NCI-H1092 (cell line): ENCODE results near the gene JMJD6.

Experiments used
- DNase-seq: peaks from one replicate; lab custom pipeline; 2025; lab: John Stamatoyannopoulos, UW

JMJD6 gene

DNA sequence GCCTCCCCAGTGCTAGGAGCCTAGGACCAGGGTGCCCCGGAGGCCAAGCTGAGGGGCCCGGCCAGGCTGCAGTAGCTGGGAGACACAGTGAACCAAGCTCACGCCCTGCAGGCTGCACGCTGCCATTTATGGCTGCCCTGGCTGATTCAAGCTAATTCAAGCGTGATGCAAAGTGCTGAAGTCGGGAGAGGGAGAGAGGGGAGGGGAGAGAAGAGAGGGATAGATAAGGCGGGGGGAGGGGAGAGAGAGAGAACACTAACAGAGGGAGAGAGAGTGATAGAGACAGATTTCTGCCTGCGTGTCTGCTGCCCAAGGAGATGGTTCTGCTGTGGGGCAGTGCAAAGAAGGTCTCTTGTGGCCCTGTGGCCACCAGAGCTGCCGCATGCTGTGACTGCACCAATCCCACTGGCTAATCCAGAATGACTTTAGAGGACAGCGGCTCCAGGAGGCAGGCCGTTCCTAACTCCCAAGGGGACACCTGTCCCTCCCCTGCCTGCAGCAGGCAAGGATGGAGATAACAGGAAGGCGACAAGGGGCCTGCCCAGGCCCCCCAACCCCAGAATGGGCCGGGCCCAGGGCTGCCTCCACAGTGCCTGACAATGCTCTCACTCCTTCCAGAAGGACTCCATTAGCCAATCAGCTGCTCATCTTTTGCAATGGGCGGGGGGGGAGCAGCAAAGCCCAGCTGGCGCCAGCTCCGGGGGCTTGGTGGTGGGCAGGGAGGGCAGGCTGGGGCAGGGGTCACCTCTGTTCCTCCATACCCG is 28.5 kb downstream of the JMJD6 start:
- DNase-seq = no peak

DNA sequence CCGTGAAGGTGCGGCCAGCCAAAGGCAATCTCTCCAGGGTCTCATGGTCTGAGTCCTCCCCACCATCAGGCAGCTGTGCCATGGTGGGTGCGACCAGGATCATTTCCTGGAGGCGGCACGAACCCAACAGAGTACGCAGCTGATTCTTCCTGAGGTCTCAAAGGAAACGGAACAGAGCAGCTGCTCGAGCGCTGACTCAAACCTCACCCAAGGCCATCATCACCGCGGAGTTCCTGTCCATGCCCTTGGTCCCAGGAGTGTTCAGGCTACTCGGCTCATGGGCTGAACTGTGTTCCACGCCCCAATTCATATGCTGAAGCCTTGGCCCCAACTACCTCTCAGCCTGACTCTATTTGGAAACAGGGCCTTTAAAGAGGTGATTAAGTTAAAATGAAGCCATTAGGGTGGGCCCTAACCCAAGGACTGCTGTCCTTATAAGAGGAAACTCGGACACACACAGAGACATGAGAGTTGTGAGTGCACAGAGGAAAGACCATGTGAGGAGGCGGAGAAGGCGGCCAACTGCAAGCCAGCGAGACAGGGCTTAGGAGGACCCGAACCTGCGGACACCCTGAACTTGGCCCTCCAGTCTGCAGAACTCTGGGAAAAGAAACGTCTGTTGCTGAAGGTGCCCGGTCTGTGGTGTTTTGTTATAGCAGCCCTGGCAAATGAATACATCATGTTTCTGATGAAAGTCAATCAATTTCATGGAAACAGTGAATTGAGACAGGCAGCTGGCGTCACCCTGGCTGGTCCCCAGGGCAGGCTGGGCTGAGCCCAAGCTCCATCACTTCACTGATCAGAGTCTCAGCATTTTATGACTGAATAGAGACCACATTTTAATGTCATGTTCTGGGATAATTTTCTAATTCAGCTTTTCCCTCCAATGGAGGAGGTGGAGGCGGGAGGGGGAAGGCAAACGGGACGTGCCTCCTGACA is 29.4 kb downstream of the JMJD6 start:
- no peak for DNase-seq

DNA sequence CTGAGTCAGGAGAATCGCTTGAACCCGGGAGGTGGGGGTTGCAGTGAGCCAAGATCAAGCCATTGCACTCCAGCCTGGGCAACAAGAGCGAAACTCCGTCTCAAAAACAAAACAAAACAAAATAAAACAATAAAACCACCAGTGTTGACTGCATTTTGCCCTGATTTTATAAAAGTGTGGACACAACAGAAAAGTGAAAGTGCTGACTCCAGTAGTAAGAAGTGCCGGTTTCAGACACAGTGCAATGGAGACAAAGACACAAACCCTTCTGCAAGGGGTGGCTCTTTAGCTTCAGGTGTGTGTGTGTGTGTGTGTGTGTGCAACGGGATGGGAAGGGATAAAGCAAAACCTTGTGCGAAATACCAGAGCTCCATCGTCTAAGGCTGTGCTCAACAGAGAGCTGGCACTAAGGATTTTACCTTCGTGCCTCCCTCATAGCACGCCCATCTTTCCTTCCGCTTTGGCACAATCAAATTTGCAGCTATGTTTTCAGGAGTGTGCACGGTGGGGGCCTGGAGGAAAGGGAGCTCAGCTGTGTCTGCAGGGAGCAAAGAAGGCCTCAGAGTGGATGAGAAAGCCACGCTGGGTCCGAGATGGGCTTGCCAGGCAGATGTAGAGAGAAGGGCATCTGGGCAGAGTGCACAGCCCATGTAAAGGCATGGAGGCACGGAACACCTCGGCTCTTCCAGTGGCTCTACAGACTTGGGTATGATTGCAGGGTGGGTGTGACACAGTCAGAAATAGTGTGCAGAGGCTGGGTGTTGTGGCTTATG is 31.2 kb downstream of the JMJD6 start:
- DNase-seq = no peak

DNA sequence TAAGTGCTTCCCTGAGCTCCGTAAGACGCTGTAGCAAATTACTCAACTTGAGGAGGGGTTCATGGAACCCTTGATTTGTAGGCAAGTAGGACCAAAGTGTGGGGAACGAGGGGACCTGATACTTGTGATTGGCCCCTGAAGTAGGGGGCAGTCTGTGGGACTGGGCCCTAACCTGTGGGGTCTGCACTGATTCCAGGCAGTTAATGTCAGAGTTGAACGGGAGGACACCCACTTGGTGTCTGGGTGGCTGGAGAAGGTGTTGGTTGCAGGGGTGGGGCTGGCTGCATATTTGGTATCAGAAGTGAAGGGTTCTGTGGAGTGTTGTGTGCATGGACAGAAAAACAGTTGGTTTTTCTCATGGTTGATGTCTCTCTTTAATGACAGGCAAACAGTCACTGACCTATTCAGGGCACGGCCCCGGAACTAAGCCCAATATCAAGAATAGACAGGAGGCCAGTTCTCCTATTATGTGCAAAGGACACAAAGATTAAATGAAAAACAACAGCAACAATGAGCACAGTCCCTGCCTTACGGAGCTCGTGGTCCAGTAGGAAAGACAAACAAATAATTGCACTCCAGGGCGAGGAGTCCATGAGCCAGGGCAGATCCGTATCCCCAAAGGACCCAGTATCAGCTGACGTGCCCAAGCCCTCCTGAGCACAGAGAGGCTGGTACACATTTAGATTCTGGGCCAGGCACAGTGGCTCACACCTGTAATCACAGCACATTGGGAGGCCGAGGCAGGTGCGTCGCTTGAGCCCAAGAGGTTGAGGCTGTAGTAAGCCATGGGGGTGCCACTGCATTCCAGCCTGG is 34.8 kb downstream of the JMJD6 start:
- DNase-seq = no peak

DNA sequence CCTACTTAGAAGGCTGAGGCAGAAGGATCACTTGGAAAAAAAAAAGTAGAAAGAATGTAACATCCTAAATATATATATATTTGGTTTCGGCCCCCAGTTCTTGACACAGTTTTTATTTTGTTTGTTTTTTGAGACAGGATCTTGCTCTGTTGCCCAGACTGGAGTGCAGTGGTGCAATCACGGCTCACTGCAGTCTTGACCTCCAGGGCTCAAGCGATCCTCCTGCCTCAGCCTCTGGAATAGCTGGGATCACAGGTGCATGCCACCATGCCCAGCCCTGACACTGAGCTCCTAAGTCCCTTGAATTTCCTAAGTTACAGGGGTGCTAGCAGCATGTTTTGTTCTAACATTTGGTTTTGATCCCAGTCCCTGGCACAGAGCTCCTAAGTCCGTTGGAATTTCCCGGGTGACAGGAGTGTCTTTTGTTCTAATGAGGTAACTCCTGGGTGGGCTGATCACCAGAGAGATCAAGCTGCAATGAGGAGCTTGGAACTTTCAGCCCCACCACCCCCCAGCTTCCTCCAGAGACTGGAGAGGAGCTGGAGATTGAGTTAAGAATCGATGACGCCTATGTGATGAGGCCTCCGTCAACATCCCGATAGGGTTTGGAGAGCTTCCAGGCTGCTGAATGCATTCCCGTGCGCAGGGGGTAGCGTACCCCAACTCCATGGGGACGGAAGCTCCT is 35.7 kb downstream of the JMJD6 start:
- DNase-seq = no peak

DNA sequence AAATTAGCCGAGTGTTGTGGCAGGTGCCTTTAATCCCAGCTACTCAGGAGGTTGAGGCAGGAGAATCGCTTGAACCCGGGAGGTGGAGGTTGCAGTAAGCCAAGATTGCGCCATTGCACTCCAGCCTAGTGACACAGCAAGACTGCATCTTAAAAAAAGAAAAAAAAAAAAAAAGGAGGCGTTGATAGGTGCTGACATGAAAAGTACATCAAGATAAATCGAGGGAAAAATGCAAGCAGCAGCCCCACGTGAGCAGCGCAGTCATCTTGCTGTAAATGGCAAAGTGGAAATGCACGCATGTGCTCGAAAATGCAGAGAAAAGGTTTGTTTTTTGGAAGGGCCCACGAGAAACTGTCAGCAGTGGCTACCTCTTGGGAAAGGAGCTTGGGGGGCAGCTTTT is 36.5 kb downstream of the JMJD6 start:
- no peak for DNase-seq

DNA sequence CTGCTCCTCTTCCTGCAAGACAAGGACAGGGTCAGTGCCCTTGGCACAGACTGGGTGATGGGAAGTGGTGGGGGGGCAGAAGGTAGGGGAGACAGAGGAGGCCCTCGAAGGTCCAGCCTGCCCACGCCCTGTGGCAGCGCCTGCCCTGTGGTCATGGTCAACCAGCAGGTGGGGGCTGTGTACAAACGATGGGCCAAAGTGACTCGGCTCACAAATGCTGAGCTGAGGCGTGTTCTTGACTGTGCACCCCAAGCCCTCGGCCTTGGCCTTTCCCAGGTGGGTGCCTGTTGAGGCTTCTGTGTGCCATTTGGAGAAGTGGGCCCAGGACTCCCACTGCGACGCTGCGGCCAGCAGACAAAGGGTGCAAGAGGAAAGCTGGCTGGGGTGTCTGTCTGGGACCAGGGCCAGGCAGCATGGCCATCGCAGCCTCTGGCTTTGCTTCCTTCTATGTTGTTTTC is 38.2 kb downstream of the JMJD6 start:
- no peak for DNase-seq

DNA sequence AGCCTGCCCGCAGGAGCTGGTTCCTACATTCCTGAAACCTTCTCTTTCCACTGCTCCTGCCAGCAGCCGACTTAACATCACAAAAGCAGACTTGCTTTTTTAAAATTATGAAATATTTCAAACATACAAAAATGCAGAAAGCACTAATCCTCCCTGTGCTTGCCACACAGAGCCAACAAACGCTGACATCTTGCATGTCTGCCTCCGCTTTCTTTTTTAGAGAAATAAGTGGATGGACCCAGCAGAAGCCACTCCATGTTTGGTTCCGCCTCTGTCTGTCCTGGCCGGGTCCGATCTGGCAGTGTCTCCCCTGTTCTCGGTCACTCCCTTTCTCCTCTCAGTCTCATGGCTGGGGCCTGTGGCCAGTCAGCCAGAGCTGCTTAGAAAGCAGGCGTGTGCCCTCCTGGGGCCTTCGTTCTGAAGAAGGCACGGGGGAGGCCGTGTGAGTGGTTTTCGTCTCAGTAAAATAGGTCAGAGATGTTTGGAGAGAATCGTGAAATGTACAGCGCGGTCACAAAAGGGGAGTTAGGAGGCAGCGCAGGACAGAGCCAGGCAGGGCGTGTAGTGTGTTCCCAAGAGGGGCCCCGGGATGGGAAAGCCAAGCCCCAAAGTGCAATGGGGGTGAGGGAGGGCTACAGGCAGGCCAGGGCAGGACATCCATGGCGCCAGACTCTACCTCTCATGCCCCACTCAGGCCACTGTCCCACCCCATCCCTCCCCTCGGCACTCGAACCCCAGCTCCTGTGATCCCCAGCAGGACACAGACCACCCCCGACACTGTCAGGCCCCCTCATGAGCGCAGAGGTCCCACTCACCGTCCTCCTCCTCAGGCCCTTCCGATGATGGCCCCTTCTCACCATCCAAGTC is 38.9 kb downstream of the JMJD6 start:
- DNase-seq = no peak

DNA sequence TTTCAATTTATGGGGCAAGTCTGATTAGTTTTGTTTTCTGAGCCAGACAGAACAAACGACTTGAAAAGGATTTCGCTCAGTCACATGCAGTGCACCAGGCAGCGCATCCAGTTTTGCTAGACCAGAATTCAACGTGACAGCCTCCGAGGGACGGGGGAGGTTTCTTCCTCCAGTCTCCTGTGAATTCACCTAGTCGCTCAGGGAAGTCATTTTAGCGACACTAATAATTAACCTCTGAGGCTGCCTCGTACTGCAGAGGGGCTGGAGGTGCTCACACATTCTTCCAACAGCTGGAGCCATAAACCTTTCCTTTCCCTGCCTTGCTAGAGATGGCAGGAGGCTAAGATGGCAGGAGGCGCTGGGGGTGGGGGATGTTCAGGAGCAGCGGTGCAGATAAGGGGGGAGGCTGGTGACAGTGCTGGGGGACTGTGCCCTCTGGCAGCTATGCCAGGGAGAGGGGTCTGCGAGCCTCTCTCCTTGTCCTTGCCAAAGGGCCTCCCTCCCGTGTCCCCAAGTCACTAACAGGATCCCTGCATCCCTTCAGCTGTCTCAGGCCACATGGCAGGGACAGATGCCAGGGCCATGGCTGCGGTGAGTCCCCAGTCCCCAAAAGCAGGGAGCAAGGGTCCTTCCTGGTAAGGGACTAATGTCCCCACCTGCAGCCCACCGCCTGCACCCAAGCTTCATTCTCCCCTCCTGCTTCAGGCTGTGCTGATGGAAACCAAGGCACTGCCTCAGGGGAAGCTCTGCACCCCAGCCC is 39.7 kb downstream of the JMJD6 start:
- no peak for DNase-seq

DNA sequence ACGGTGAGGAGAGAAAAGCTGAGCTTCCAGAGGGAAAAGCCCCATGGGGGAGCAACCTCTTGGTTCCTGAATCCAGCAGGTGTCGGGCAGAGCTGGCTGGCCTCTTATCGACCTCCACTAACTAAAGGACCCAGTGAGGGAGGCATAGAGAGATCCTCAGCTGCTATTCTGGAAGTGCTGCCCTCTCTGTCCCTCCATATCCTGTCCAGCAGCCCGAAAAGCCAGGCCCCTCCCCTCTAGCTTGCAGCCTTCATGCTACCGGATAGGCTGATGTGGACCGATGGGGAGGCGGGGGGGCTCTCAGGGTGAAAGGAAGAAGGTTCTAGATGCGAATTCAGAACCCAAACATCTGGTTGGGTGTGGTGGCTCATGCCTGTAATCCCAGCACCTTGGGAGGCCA is 40.6 kb downstream of the JMJD6 start:
- no peak for DNase-seq

DNA sequence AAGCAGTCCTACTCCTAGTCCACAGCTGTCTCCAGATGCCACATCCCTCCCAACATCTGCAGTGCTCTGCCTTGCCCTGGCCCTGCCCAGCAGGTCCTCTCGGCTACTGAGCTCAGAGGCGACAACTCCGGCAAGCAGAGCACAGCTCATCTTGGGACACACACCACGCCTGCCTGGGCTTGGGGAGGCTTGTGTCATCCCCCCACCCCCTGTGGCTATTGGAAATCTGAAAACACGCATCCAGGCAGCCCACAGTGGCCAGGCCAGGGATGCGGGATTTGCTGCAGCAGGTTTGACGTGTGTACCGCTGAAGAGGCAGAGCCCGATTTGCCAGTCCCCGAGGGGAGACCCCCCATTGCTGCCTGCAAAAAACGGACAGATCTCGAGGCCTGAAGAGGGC is 41.0 kb downstream of the JMJD6 start:
- no peak for DNase-seq

DNA sequence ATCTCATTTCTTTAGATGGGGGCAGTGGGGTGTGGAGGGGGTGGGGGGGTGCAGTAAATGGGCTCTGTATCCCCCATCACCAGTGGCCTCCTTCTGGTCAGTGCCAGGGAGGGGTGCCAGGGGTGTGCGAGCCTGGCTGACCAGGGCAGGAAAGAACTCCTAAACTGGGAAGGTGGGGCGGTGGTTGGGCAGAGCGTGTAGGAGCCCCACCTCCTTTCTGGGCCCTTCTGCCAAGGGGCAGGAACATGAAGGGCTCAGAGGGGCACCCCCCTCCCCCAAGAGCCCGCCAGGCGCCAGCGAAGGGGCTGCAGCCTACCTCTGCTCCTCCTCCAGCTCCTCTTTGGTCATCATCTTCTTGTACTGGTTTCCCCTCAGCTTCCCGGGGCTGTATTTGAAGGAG is 41.6 kb downstream of the JMJD6 start:
- DNase-seq = no peak

DNA sequence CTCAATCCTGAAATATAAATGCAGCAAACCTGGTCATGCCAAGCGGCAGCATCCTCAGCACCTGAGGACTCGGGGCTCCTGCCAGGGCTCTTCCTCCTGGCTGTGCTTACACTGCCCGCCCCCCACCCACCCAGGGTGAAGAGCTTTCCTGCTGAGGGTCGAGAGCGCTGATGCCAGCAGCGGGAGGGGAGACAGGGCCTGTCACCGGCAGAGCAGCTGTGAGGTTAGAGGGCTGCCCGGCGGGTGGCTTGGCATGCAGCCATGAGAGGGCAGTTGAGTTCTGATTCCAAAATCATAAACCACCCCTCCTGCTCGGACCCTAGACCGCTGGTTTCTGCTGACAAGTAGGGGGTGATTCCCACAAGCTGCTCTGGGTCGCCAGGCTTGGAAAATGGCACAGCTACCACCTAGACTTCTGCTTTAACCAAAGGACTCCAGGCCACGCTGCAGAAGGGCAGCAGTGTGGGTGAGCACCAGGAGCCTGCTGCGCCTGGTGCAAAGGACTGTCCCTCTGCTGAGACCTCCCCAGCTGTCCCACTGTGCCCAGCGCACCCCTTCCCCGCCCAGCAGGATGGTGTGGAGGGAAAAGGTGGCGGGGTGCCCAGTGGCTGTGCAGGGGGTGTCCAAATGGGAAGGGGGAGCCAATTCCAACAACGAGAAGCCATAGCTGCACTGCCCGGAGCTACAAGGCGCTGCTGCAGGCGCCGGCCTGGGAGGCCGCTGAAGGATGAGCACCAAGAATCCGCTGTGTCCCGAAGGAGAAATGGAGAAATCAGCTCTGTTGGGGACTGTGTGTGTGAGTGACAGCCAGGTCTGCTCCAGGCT is 42.3 kb downstream of the JMJD6 start:
- DNase-seq = peak; percentile 39

DNA sequence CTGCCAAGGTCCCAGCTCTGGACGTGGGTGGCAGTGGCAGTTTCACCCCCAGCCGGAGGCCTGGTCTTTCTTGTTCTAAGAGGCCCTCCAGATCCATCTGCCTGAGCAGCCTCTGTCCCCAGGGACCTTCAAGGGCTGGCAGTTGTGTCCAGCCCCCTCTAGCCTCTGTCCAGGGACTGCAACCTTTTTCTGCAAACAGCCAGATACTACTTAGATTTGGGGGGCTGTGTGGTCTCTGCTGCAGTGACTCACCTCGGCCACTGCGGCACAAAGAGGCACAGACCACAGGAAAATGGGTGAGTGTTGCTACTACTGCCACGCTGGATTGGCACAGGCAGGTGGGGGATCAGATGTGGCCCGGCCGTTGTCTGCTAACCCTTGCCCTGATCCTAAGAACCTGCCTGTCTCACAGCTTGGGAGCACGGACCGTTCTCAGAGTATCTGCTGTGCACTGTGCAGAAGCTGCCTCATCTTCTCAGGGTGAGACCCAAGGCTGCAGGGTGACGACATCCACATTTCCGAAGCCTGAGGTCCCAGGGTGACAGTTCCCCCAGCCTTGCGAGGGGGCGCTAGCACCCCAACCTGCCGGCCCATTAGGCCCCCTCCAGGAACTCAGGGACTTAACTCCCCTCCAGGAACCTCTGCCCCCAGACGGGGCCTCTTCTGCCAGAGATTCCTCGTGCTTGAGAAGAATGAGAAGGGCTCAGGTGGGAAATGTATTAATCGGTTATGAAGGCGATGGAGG is 43.2 kb downstream of the JMJD6 start:
- DNase-seq = no peak

DNA sequence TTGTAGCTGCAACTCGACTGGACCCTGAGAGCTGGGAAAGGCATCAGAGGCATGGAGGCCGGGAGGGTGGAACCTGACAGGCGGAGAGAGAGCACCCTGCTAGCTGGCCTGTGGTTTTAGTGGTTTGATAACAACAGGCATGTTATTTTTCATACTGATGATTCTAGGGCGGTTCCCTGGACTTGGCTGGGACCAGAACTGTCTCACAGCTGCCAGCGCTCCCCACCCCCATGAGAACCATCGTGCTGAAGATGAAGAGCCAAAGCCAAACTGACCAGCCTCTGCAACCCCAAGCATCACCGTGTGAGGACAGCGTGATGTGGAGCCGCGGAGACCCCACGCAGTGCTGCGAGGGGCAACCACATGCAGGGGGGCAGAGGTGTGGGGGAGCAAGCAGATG is 44.1 kb downstream of the JMJD6 start:
- DNase-seq = no peak

DNA sequence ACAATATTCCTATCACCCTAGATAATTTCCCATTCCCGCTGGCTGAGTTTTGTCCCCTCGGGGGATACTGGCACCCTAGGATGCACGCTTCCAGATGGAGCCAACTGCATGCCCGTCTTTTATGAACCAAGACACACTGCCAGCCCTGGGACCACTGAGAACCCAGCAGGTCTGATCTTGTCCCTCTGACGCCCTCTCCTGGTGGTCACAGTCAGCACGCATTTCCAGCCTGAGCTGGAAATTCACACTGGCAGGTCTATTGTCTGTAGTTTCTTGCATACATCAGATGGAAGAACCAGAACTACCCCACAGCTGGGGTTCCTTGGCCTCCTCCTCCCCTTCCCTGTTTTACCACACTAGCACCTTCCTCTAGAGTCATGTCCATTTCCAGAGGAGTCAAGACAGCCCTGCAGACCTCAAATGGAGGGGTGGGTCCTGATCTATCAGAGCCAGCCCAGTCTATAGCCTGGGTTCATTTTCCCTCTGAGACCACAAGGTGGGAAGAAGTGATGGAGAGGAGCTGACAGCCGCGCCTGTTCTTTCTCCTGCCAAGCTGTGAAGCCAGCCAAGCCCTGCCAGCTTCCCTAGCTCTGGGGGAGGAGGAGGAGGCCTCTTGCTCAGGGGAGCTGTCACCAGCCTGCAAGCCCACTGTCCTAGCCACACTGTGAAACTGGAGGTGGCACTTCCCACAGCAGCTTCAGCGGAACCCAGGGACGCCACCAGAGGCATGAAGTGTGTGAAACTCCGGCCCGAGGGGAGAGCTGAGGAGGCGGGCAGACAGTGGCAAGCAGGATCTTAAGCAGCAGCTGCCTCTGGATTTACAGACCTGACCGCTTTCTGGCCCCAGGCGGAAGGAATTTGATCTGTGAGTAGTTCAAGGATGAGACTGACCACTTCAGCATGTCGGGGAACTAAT is 44.9 kb downstream of the JMJD6 start:
- peak; percentile 49 for DNase-seq
